ENCODE measurements around the gene CCRL2.
A peak's percentile ranks its signal among the peaks of the same experiment; 100 is the strongest.

CCRL2 gene

DNA sequence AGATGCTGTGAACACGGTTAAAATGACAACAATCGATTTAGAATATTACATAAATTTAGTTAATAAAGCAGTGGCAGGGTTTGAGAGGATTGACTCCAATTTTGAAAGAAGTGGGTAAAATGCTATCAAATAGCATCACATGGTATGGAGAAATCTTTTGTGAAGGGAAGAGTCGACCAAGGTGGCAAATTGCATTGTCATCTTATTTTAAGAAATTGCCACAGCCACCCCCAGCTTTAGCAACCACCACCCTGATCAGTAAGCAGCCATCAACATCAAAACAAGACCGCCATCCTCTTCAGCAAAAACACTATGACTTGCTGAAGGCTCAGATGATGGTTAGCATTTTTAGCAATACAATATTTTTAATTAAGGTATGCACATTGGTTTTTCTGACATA lies 42.0 kb upstream of the CCRL2 start:
- TF ChIP-seq, protein P1, sequence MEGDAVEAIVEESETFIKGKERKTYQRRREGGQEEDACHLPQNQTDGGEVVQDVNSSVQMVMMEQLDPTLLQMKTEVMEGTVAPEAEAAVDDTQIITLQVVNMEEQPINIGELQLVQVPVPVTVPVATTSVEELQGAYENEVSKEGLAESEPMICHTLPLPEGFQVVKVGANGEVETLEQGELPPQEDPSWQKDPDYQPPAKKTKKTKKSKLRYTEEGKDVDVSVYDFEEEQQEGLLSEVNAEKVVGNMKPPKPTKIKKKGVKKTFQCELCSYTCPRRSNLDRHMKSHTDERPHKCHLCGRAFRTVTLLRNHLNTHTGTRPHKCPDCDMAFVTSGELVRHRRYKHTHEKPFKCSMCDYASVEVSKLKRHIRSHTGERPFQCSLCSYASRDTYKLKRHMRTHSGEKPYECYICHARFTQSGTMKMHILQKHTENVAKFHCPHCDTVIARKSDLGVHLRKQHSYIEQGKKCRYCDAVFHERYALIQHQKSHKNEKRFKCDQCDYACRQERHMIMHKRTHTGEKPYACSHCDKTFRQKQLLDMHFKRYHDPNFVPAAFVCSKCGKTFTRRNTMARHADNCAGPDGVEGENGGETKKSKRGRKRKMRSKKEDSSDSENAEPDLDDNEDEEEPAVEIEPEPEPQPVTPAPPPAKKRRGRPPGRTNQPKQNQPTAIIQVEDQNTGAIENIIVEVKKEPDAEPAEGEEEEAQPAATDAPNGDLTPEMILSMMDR (IDR thresholded peaks at IDR 0.05; ENCODE audit: low read depth, low read length, missing control alignments) = no peak
- in situ Hi-C loops (cut with HindIII; ENCODE audit: low pct_ligation_motif_present, low sequenced_read_pairs) = no loop called here
- no peak for DNase-seq
- H3K4me3 ChIP-seq (ENCODE audit: low read depth, low read length) = no peak overlapping the region
- H3K27me3 ChIP-seq (replicated peaks) = peaks cover 15% of the 10 kb centered on the region
- H3K27ac ChIP-seq = no peak overlapping the region
- H3K36me3 ChIP-seq (replicated peaks) = no peaks in the 10 kb centered on the region

DNA sequence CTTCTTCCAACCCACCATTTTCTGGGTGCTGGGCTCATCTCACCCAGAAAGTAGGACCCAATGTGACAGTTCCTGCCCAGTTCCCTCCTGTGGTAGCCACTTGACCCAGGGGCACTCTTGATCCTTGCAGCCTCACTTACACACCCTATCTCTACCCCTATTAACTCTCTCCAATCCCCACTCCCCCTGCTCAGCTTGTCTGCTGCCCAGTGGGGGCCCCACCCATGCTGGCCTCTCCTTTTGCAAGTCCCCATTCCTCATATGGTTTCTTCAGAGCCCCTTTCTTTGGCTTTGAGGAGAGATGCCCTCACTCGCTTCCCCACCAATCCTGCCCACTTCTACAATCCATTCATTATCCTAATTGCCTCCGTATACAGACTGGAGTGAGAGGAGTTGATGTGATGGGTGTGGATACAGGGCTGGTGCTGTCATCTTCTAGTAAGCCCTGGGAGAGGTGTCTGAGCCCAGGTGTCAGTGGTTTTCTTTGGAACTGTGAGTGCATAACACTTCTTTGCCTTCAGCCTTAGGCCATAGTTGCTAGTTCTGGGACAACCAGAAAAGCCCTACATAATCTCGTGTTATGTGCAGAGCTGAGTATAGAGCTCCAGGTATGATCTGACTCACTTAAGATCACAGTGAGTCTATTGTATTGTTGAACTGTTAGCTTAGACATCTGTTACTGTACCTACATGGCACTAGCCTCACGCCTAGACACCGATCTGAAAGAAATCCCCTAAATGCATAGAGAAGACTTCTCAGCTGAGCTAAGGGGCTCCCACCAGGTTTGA lies 41.1 kb upstream of the CCRL2 start:
- H3K27ac ChIP-seq = no peak overlapping the region
- no peak overlapping the region for H3K4me3 ChIP-seq (ENCODE audit: low read depth, low read length)
- no peak for DNase-seq
- in situ Hi-C loops (cut with HindIII; ENCODE audit: low pct_ligation_motif_present, low sequenced_read_pairs) = no loop called here
- peaks cover 15% of the 10 kb centered on the region for H3K27me3 ChIP-seq (replicated peaks)
- TF ChIP-seq, protein P1 (IDR thresholded peaks at IDR 0.05; ENCODE audit: low read depth, low read length, missing control alignments) = no peak
- H3K36me3 ChIP-seq (replicated peaks) = no peaks in the 10 kb centered on the region

DNA sequence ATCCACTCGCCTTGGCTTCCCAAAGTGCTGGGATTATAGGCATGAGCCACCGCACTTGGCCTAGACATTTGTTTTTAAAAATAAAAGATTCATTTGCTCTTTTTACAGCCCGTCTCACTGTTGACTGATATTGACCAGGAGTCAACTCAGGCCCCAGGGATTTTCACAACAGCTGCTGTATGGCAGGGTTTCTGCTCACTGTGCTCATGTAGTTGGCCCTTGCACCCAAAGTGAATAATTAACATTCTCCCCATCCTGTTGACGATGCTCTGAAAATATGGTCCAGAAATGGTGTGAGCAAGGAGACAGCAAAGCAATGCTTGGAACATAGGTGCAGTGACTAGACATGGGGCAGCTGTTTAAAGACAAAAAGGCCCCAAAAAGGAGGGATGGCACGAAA lies 39.2 kb upstream of the CCRL2 start:
- in situ Hi-C loops (cut with HindIII; ENCODE audit: low pct_ligation_motif_present, low sequenced_read_pairs) = no loop called here
- no peaks in the 10 kb centered on the region for H3K36me3 ChIP-seq (replicated peaks)
- no peak for DNase-seq
- TF ChIP-seq, protein P1 (IDR thresholded peaks at IDR 0.05; ENCODE audit: low read depth, low read length, missing control alignments) = no peak
- H3K4me3 ChIP-seq (ENCODE audit: low read depth, low read length) = no peak overlapping the region
- no peak overlapping the region for H3K27ac ChIP-seq
- H3K27me3 ChIP-seq (replicated peaks) = peaks cover 18% of the 10 kb centered on the region

DNA sequence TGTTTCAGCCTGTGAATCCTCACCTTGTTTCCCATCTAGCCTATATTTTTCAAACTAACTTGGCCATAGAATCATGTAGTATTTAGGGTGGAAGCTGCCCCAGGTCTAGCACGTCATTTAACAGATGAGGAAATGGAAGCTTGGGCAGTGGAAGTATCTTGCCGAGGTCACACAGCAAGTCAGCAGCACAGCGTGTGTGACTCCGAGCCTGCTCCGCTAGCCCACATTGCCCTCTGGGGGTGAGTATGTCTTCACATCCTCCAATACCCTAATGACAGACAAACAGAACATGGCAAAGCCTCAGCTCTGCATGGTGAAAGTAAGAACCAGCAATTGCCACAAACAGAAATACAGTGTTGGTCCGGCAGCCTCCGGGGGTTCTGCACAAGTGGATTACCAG lies 38.5 kb upstream of the CCRL2 start:
- TF ChIP-seq, protein P1 (IDR thresholded peaks at IDR 0.05; ENCODE audit: low read depth, low read length, missing control alignments) = peak; percentile 26
- no peak for DNase-seq
- Histone ChIP-seq H3K27ac (no peak overlapping the region), H3K27me3 (replicated peaks) (peaks cover 21% of the 10 kb centered on the region), H3K4me3 (ENCODE audit: low read depth, low read length) (no peak overlapping the region), H3K36me3 (replicated peaks) (no peaks in the 10 kb centered on the region)
- in situ Hi-C loops (cut with HindIII; ENCODE audit: low pct_ligation_motif_present, low sequenced_read_pairs) = no loop called here

DNA sequence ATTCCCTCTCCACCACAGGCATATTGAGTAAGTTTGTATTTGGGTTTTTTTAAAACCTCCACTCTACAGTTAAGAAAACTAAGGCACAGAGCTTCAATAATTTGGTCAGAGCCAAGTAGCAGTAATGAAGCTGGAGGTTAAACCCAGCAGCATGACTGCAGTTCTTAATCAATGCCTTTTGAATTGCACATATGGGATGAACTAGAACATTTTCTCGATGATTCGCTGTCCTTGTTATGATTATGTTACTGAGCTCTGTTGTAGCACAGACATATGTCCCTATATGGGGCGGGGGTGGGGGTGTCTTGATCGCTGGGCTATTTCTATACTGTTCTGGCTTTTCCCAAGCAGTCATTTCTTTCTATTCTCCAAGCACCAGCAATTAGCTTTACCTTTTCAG lies 37.9 kb upstream of the CCRL2 start:
- peaks cover 26% of the 10 kb centered on the region for H3K27me3 ChIP-seq (replicated peaks)
- in situ Hi-C loops (cut with HindIII; ENCODE audit: low pct_ligation_motif_present, low sequenced_read_pairs) = no loop called here
- no peaks in the 10 kb centered on the region for H3K36me3 ChIP-seq (replicated peaks)
- DNase-seq = no peak
- TF ChIP-seq, protein P1 (IDR thresholded peaks at IDR 0.05; ENCODE audit: low read depth, low read length, missing control alignments) = no peak
- no peak overlapping the region for H3K27ac ChIP-seq
- H3K4me3 ChIP-seq (ENCODE audit: low read depth, low read length) = no peak overlapping the region

DNA sequence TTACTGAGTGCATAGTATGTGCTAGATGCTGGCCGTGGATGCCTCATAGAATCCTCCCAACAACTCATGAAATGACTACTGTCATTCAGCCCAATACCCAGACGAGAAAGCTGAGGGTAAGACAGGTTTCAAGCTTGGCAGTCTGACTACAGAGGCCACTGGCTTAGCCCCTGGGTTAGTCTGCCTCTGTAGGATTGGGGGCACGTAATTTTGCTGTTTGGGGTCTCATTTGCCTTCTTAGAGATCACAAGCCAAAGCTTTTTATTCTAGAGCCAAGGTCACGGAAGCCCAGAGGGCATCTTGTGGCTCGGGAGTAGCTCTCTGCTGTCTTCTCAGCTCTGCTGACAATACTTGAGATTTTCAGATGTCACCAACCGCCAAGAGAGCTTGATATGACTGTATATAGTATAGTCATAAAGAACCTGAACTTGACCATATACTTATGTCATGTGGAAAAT lies 37.4 kb upstream of the CCRL2 start:
- Histone ChIP-seq H3K4me3 (ENCODE audit: low read depth, low read length) (no peak overlapping the region), H3K27me3 (replicated peaks) (peaks cover 30% of the 10 kb centered on the region), H3K27ac (no peak overlapping the region), H3K36me3 (replicated peaks) (no peaks in the 10 kb centered on the region)
- no peak for DNase-seq
- TF ChIP-seq, protein P1 (IDR thresholded peaks at IDR 0.05; ENCODE audit: low read depth, low read length, missing control alignments) = no peak
- in situ Hi-C loops (cut with HindIII; ENCODE audit: low pct_ligation_motif_present, low sequenced_read_pairs) = no loop called here
